Measurements from ENCODE around the gene C5. TPM values are rescaled to one million over a fixed set of nuclear protein-coding genes. Genes with fewer than 3 reads are reported as not detected.

C5 gene
- polyA plus RNA-seq: 0.44 and 0.50 TPM in 2 replicates

DNA sequence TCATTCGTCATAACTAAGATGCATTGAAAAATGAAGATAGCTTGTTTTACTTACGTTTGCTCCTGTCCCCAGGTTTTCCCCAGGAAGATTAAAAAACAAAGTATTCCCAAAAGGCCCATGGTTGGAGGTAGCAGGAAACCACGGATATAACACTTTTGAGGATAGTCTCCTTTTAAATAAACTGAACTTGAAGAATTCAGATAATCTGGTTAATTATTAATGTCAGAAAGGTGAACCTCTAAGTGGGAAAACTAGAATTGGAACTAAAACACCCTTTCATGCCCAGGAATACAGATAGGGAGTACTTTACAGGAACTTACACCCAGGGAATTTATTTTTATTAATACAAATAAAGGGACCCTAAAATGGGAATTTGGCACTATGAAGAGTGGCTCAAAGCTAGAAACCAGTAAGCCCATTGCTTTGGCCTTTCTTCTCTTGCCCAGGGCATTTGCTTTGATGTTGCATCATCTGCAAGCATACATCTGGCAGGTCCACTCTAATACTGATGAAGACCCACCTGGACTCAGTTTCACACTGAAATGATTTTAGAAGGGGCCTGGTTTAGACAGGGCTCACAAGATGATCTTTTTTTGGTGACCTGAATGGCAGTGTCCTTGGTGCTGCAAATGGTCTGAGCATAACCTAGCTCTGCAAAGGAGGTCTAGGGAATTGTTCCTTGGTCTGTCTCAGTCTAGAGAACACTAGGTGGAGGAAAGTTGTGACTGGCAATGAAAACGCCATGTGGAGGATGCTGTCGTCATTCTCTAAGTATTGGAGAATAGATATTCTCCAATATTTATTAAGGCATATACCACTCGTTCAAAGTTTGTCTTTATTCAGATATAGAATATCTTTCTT, at the start of gene C5:
TSS of gene C5 (minus strand) at position 148 of the 861 bp plus-strand sequence. CDS start at position 119, 29 bp downstream.

DNA sequence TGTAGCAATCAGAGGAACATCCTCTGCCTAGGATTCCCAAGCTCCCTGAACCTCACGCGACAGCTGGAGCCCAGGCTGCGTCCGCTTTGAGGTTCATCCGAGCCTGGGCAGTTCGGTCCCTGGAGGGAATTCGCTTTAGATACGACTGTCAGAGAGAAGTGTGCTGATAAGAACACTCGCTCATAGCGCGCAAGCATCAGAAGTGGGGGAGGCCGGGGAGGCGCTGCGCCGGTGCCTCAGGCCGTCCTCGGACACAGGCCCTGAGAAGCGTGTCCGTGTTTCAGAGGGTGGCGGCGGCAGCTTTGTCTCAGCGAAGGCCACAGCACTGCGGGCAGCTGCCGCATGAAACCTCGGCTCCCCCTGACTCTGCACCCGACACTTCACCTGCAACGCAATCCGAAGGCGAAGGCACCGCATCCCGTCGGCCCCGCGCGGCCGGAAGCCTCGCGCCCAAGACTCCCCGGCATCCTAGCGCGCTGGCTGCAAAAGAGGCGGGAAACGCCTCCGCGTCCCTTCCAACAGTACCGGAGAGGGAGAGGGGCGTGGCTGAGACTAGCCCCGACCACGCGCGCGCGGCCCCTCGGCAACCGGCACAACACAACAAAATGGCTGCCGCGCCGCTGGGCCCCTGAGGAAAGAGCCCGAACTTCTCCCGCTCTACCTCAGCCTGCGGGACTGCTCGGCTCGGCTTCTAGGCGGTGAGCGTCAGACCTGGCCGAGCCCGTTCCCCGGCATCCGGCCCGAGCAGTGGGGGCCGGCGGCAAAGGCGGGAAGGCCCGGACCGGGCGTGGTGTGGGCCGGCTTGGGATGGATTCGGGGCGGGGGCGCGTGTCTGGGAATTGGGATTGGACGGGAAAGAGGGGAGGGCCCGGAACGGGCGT, 24.5 kb upstream of the C5 start, which contains the start of gene CNTRL:
TSS of gene CNTRL (plus strand) at position 586 of the 881 bp plus-strand sequence. CDS start 13,372 bp downstream, outside the sequence.

DNA sequence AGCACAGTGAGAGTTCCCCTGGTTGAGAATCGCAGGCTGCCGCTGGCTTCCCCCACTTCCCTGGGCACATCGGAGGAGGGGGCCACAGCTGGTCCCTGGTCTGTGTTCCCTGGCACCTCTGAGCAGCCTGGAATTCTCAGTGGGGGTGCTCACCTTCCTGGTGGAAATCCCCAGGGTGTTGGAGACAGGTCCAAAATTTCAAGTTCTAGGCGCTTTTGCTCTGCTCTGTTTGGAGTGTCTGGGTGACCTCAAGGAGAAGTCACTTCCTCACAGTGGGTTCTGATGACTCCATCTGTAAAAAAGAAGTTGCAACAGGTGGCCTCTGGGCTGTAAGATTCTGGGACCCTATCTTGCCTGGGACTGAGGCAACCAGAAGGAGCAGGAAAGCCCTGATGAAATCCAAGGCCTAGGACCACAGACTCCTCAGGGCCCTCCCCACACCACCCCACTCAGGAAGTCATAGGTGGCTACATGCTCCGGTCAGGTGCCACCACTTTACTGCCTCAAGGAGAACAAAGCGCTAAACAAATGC, 123.6 kb downstream of the C5 start, which contains the start of gene TRAF1:
TSS of gene TRAF1 (minus strand) at position 400 of the 532 bp plus-strand sequence. CDS start 721 bp downstream, outside the sequence.

Other genes with a start within 250 kb of the C5 start
- gene PSMD5, start 207.4 kb downstream of the C5 start, polyA plus RNA-seq: 12.6 and 13.6 TPM in 2 replicates
- gene PHF19, start 173.1 kb downstream of the C5 start, polyA plus RNA-seq: 0.07 TPM in 1 of 2 replicates, not detected in the other
- gene TRAF1, start 123.5 kb downstream of the C5 start, polyA plus RNA-seq: not detected in 2 replicates
- gene CNTRL, start 24.7 kb upstream of the C5 start, polyA plus RNA-seq: 2.4 and 4.2 TPM in 2 replicates
- gene RAB14, start 151.6 kb upstream of the C5 start, polyA plus RNA-seq: 81.3 and 91.1 TPM in 2 replicates
- 7.9 and 8.9 TPM in 2 replicates for gene GSN, start 217.9 kb upstream of the C5 start, polyA plus RNA-seq

All from Purkinje cell (primary cell).